ENCODE data around the gene RBMS1. TPM values are rescaled to one million over a fixed set of nuclear protein-coding genes. Genes with fewer than 3 reads are reported as not detected.

RBMS1 gene
- total RNA-seq, 3 donors from 2014 or later: 9.7 to 58.3 (median 21.6) TPM

- intact Hi-C loops (cut with DNase I, micrococcal nuclease): no loop called here
- ATAC-seq: no peak
- no peaks in the 10 kb centered on the region for H3K36me3 ChIP-seq (ENCODE audit: low read depth)
- peaks cover 12% of the 10 kb centered on the region for H3K4me1 ChIP-seq (ENCODE audit: low read depth)
- H3K4me3 ChIP-seq: no peak overlapping the region
- no peaks in the 10 kb centered on the region for H3K9me3 ChIP-seq
- DNase-seq: no peak
- no peak for TF ChIP-seq CTCF (IDR thresholded peaks at IDR 0.05)
Observed at GRCh38 chr2:160437273-160437672, 56.3 kb downstream of the RBMS1 start.

- no peak for ATAC-seq
- intact Hi-C loops (cut with DNase I, micrococcal nuclease): no loop called here
Observed at GRCh38 chr2:160434254-160434948, 59.2 kb downstream of the RBMS1 start.

DNA sequence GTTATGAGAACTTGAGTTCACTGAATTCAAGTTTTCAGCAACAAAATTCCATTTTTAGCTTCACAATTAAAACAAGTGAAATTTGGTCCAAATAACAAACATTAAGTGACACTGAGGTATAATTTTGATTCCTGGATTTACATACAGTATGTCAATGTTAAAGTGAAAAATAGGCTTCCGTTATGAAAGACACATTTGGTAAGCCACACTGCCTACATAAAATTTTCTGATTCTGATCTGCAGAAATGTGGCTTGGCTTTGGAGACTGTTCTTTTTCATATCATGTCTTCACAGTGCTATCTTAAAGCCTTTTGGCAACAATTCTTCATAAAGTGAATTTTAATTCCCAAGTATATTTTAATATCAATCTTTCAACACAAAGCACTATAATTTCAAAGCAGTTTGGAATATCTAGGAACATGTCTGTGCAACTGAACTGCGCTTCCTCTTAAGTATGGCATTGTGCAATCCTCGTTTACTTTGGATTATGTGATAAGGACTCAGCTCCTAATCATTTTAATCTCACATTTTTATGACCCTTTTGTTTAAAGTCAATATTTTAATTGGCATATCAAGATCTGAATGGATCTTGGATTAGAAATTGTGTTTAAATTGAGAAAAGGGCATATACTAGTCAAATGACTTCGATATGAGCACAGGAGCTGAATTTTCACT is 60.0 kb downstream of the RBMS1 start:
- Histone ChIP-seq H3K4me3 (no peak overlapping the region), H3K4me1 (ENCODE audit: low read depth) (peaks cover 13% of the 10 kb centered on the region), H3K9me3 (no peaks in the 10 kb centered on the region), H3K36me3 (ENCODE audit: low read depth) (no peaks in the 10 kb centered on the region)
- DNase-seq (no peak), ATAC-seq (peak; percentile 90)
- intact Hi-C loops (cut with DNase I, micrococcal nuclease): no loop called here
- no peak for TF ChIP-seq CTCF (IDR thresholded peaks at IDR 0.05)

More at GRCh38 chr2:160434254-160434948, 59.2 kb downstream of the RBMS1 start:
- Histone ChIP-seq H3K36me3 (ENCODE audit: low read depth) (no peaks in the 10 kb centered on the region), H3K4me1 (ENCODE audit: low read depth) (peaks cover 13% of the 10 kb centered on the region), H3K9me3 (no peaks in the 10 kb centered on the region), H3K4me3 (no peak overlapping the region)
- no peak for TF ChIP-seq CTCF (IDR thresholded peaks at IDR 0.05)
- DNase-seq: no peak

DNA sequence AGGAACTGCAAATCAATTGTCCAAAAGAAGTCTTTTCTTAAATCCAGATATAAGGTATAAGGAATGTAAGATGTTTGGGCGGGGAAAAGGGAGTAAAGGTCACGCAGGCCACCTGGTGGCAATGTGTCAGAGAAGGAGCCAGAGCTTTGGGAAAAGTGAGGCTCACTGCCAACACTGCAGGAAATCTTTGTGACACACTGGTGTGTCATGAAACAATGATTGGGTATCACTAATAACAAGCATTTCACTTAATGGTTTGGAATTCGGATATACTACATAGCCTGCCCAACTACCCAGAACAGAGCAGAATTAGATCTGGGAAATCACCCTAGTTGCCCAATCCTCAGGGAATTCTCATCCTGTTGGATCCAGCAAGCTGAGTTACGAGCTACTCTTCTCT is 61.0 kb downstream of the RBMS1 start:
- ATAC-seq: peak; percentile 48
- no peak overlapping the region for H3K4me3 ChIP-seq
- H3K36me3 ChIP-seq (ENCODE audit: low read depth): no peaks in the 10 kb centered on the region
- peaks cover 13% of the 10 kb centered on the region for H3K4me1 ChIP-seq (ENCODE audit: low read depth)
- no peak for DNase-seq
- no peaks in the 10 kb centered on the region for H3K9me3 ChIP-seq
- TF ChIP-seq CTCF (IDR thresholded peaks at IDR 0.05): no peak
- intact Hi-C loops (cut with DNase I, micrococcal nuclease): no loop called here

- no peaks in the 10 kb centered on the region for H3K36me3 ChIP-seq (ENCODE audit: low read depth)
- no peak for DNase-seq
- intact Hi-C loops (cut with DNase I, micrococcal nuclease): no loop called here
- H3K4me3 ChIP-seq: no peak overlapping the region
- no peaks in the 10 kb centered on the region for H3K9me3 ChIP-seq
- ATAC-seq: no peak
- peaks cover 13% of the 10 kb centered on the region for H3K4me1 ChIP-seq (ENCODE audit: low read depth)
- no peak for TF ChIP-seq CTCF (IDR thresholded peaks at IDR 0.05)
Observed at GRCh38 chr2:160431441-160431840, 62.2 kb downstream of the RBMS1 start.

Measured in mucosa of descending colon (tissue), 3 donors.